SU-DHL-6 (cell line): ENCODE data around the gene SEMA4D.

Source experiments
- H2AFZ ChIP-seq: fragments of 200-600 bp; sonication (generic); 2 replicates; pipeline ENCODE4 v1.6.1; 2014; ENCODE audit warnings: low read depth, mild to moderate bottlenecking, moderate library complexity, mixed read lengths, antibody characterized with exemption, low read length; ENCODE audit not compliant: severe bottlenecking
- H3F3A ChIP-seq: fragments of 200-600 bp; shearing (Covaris generic); 2 replicates; pipeline ENCODE4 v1.6.0; 2016; ENCODE audit warnings: antibody characterized with exemption, mild to moderate bottlenecking; ENCODE audit not compliant: insufficient read depth
- H3K27ac ChIP-seq: fragments of 200-600 bp; sonication (generic); 2 replicates; pipeline ENCODE4 v1.5.1; 2016; ENCODE audit warnings: low read depth, mild to moderate bottlenecking, low read length, moderate library complexity, mixed read lengths
- H3K27me3 ChIP-seq: fragments of 200-600 bp; sonication (generic), shearing (Covaris generic); 2 replicates; pipeline ENCODE4 v1.6.0; 2014; ENCODE audit warnings: mild to moderate bottlenecking, low read length
- H3K36me3 ChIP-seq: fragments of 200-600 bp; sonication (generic); 2 replicates; pipeline ENCODE4 v1.6.1; 2014; ENCODE audit warnings: mild to moderate bottlenecking, low read length, mixed read lengths
- H3K4me2 ChIP-seq: fragments of 300-600, 200-600 bp; shearing (Covaris generic), sonication (generic); 2 replicates; pipeline ENCODE4 v1.6.0; 2014; ENCODE audit warnings: low read length, low read depth, mild to moderate bottlenecking; ENCODE audit not compliant: poor library complexity, severe bottlenecking
- H3K4me3 ChIP-seq: fragments of 200-600 bp; sonication (generic); 2 replicates; pipeline ENCODE4 v1.5.1; 2014; ENCODE audit warnings: antibody characterized with exemption, low read length, mild to moderate bottlenecking, mixed read lengths; ENCODE audit not compliant: insufficient read depth, poor library complexity, severe bottlenecking
- H3K79me2 ChIP-seq: fragments of 200-600 bp; sonication (generic); 2 replicates; pipeline ENCODE4 v1.6.1; 2014; ENCODE audit warnings: mild to moderate bottlenecking, low read length, moderate library complexity; ENCODE audit not compliant: insufficient read depth
- H3K9ac ChIP-seq: fragments of 200-600 bp; sonication (generic); 2 replicates; pipeline ENCODE4 v1.7.0; 2014; ENCODE audit warnings: mild to moderate bottlenecking, low read length
- H3K9me2 ChIP-seq: fragments of 200-600 bp; sonication (generic); replicated peaks from 2 replicates; pipeline ENCODE4 v1.6.1; 2014; ENCODE audit warnings: low read length; ENCODE audit not compliant: insufficient read depth
- H3K9me3 ChIP-seq: fragments of 200-600 bp; sonication (generic); 2 replicates; pipeline ENCODE4 v1.6.1; 2014; ENCODE audit warnings: low read length, mixed read lengths; ENCODE audit not compliant: insufficient read depth
- H4K20me1 ChIP-seq: fragments of 200-600 bp; sonication (generic); 2 replicates; pipeline ENCODE4 v1.6.1; 2014; ENCODE audit warnings: low read depth, mild to moderate bottlenecking, antibody characterized with exemption, low read length, moderate library complexity, mixed read lengths
- CTCF ChIP-seq: fragments of 200-600 bp; sonication (generic); IDR thresholded peaks from one replicate; pipeline ENCODE4 v1.5.1; 2017; ENCODE audit warnings: antibody characterized with exemption, mild to moderate bottlenecking, low read length, moderate library complexity; ENCODE audit not compliant: insufficient read depth, poor library complexity, severe bottlenecking
- EZH2phosphoT487 ChIP-seq: fragments of 200-600 bp; sonication (generic), shearing (Covaris generic); conservative IDR thresholded peaks from 2 replicates; pipeline ENCODE4 v1.6.1; 2018; ENCODE audit warnings: mild to moderate bottlenecking, antibody characterized with exemption, low read length, moderate library complexity, mixed read lengths

Gene SEMA4D

DNA sequence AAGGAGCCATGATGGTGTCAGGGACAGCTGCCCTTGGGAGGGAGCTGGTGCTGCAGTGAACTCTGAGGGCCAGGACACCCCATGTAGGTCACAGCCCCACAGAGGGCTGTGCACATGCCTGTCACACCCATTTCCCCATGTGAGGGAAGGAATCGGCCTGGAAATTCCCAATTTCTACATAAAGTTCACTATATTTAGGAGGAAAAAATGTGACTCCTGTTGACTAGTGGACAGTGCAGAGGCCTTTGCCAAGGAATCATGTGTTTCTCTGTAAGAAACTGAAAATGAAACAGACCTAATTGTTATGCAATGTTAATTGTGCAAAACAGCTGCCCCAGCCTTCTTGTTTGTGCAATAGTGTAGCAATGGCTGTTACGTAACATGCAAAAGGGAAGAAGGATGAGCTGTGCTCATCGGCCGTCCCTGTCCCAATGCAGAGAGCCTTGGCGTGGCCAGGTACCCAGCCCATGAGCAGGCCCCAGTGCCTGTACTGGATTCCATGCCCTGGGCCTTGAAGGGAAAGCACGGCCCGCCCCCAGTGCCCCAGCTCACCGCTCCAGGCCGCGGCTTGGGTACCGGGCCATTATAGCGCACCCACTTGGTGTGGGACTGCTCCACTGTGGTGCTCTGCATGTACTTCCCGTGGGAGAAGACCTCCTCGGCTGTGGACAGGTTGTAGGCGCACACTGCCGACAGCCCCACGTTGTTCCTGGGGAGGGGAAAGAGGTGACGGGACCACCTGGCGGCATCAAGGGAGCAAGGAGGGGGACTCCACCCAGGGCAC is 109.6 kb downstream of the SEMA4D start:
- Histone ChIP-seq H3K9me2 (no peaks in the 10 kb centered on the region), H3K4me3 (no peak overlapping the region), H3K27ac (no peak overlapping the region), H3K9me3 (no peaks in the 10 kb centered on the region), H4K20me1 (no peaks in the 10 kb centered on the region), H2AFZ (no peak overlapping the region), H3K27me3 (no peaks in the 10 kb centered on the region), H3K9ac (no peak overlapping the region), H3K79me2 (no peaks in the 10 kb centered on the region), H3K36me3 (no peaks in the 10 kb centered on the region), H3F3A (no peaks in the 10 kb centered on the region), H3K4me2 (no peak overlapping the region)
- TF ChIP-seq EZH2phosphoT487 (no peak), CTCF (no peak)

GRCh38 chr9:89387197-89387849 is 110.6 kb downstream of the SEMA4D start:
- H2AFZ ChIP-seq, result no peak overlapping the region
- no peaks in the 10 kb centered on the region for H3K9me2 ChIP-seq
- no peaks in the 10 kb centered on the region for H3K9me3 ChIP-seq
- no peak overlapping the region for H3K4me2 ChIP-seq
- H3K27me3 ChIP-seq, result no peaks in the 10 kb centered on the region
- no peaks in the 10 kb centered on the region for H4K20me1 ChIP-seq
- H3K79me2 ChIP-seq, result no peaks in the 10 kb centered on the region
- H3K36me3 ChIP-seq, result no peaks in the 10 kb centered on the region
- no peaks in the 10 kb centered on the region for H3F3A ChIP-seq
- no peak for TF ChIP-seq CTCF
- no peak for TF ChIP-seq EZH2phosphoT487
- H3K27ac ChIP-seq, result no peak overlapping the region
- H3K4me3 ChIP-seq, result no peak overlapping the region
- no peak overlapping the region for H3K9ac ChIP-seq

DNA sequence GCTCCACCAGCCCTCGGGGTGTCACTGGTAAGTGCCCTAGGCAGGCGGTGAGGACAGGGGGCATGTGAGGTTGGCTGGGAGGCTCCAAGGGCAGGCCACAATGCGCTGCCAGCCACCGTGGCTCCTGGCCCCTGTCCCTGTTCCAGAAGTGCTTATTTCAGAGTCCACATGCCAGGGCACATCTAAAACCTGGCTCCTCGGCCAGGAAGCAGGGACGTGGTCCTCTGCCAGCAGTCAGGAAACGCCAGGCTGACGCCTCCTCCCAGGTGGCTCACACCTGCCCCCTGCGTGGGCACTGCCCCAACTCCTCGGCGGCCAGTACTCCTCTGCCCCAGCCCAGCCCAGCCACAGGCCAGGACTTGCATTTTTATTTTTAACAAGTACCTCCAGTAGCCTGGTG is 111.1 kb downstream of the SEMA4D start:
- no peaks in the 10 kb centered on the region for H3F3A ChIP-seq
- no peaks in the 10 kb centered on the region for H3K9me3 ChIP-seq
- no peak for TF ChIP-seq EZH2phosphoT487
- no peak overlapping the region for H2AFZ ChIP-seq
- H3K36me3 ChIP-seq, result no peaks in the 10 kb centered on the region
- no peaks in the 10 kb centered on the region for H3K9me2 ChIP-seq
- no peak overlapping the region for H3K4me2 ChIP-seq
- H3K79me2 ChIP-seq, result no peaks in the 10 kb centered on the region
- H3K4me3 ChIP-seq, result no peak overlapping the region
- H4K20me1 ChIP-seq, result no peaks in the 10 kb centered on the region
- no peak overlapping the region for H3K9ac ChIP-seq
- H3K27ac ChIP-seq, result no peak overlapping the region
- H3K27me3 ChIP-seq, result no peaks in the 10 kb centered on the region

DNA sequence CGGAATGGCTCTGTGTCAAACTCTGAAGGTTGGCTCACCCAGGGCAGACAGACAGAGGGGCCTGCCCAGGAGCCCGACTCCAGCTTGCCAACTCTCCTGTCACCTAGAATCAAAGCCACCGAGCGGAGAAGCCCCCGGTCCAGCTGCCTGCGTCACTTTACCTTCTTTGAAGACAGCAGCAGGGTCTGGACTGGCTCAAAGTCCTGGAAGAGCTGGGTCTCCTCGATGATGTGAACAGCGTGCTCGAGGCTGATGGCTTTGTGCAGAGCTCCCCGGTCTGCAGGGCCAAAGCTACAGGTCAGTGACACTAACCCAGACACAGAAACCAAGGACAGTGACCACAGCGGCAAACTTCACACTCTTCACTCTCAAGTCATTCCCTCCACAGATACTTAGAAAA is 111.7 kb downstream of the SEMA4D start:
- H3K4me2 ChIP-seq, result no peak overlapping the region
- no peak overlapping the region for H2AFZ ChIP-seq
- no peaks in the 10 kb centered on the region for H3K9me3 ChIP-seq
- no peak overlapping the region for H3K9ac ChIP-seq
- H3K9me2 ChIP-seq, result no peaks in the 10 kb centered on the region
- no peaks in the 10 kb centered on the region for H3K79me2 ChIP-seq
- H3K36me3 ChIP-seq, result no peaks in the 10 kb centered on the region
- no peaks in the 10 kb centered on the region for H3F3A ChIP-seq
- no peaks in the 10 kb centered on the region for H3K27me3 ChIP-seq
- no peak overlapping the region for H3K4me3 ChIP-seq
- TF ChIP-seq CTCF (no peak), EZH2phosphoT487 (no peak)
- H4K20me1 ChIP-seq, result no peaks in the 10 kb centered on the region
- no peak overlapping the region for H3K27ac ChIP-seq
